Activated naive CD4-positive, alpha-beta T cell treated with anti-CD3 and anti-CD28 coated beads for 36 hours (primary cell): ENCODE data around the gene SH3PXD2B. TPM values are rescaled to one million over a fixed set of nuclear protein-coding genes. Genes with fewer than 3 reads are reported as not detected.
"Not testable (repeated sequence)": the region's sequence is repeated elsewhere in the genome, so short reads cannot be mapped to it uniquely, and the experiment has no call there.

Experiments
- CTCF ChIA-PET: fragments of 350-600 bp; sonication (Branson Sonifier 250); formaldehyde crosslinking; loops from one replicate; lab custom pipeline; 2021; ENCODE audit warnings: antibody characterized with exemption; lab: Charles Lee
- DNase-seq: peaks from one replicate; pipeline ENCODE4 v3.0.0-alpha.2; 2020
- H3K27ac Mint-ChIP-seq: one replicate; pipeline ENCODE4 v1.8.0; 2021; ENCODE audit warnings: mild to moderate bottlenecking, mixed read lengths
- H3K27me3 Mint-ChIP-seq: one replicate; pipeline ENCODE4 v1.8.0; 2021; ENCODE audit warnings: low read depth, mixed read lengths
- H3K36me3 Mint-ChIP-seq: one replicate; pipeline ENCODE4 v1.8.0; 2021; ENCODE audit warnings: low read depth, mixed read lengths
- H3K4me1 Mint-ChIP-seq: one replicate; pipeline ENCODE4 v1.8.0; 2021; ENCODE audit warnings: low read depth, mixed read lengths
- H3K4me3 Mint-ChIP-seq: one replicate; pipeline ENCODE4 v1.8.0; 2021; ENCODE audit warnings: mild to moderate bottlenecking, moderate library complexity, mixed read lengths
- H3K9me3 Mint-ChIP-seq: one replicate; pipeline ENCODE4 v1.8.0; 2021; ENCODE audit warnings: mixed read lengths
- intact Hi-C: fragments of 100-400 bp; cut with micrococcal nuclease; formaldehyde crosslinking; loops from one replicate; pipeline ENCODE4 v1.15.1; 2023
- total RNA-seq, 2 experiments: library from RNA; stranded (reverse); gene quantifications; one replicate each; pipeline ENCODE4 v1.2.3, GENCODE V29; 2021

Gene SH3PXD2B
- total RNA-seq, 2 experiments from 2014 or later = 1.1 to 1.3 TPM

- no peak for DNase-seq
- Mint-ChIP-seq H3K27me3 (no peaks in the 10 kb centered on the region), H3K4me1 (no peaks in the 10 kb centered on the region), H3K4me3 (no peak overlapping the region), H3K9me3 (no peaks in the 10 kb centered on the region), H3K36me3 (no peaks in the 10 kb centered on the region), H3K27ac (no peak overlapping the region)
- CTCF ChIA-PET = interaction anchor here (1.0 to 1.5 kb wide), 3 partner anchors 191 to 219 kb away, joined by 3 to 6 read pairs (median 3); no protein-coding TSS in a partner anchor
- intact Hi-C loops = no loop called here
These were observed 26.9 kb upstream of the SH3PXD2B start for GRCh38 chr5:172481011-172481800.

- CTCF ChIA-PET = interaction anchor here (0.8 to 1.5 kb wide), 7 partner anchors 11 to 241 kb away, joined by 3 to 11 read pairs (median 4); no protein-coding TSS in a partner anchor
- Mint-ChIP-seq H3K27ac (no peak overlapping the region), H3K36me3 (no peaks in the 10 kb centered on the region), H3K4me1 (no peaks in the 10 kb centered on the region), H3K27me3 (no peaks in the 10 kb centered on the region), H3K4me3 (no peak overlapping the region), H3K9me3 (no peaks in the 10 kb centered on the region)
- intact Hi-C loops = loop anchor here (1.0 to 10.0 kb wide), 2 partner anchors 218 to 455 kb away; no protein-coding TSS in a partner anchor
- DNase-seq = no peak
These were observed 25.4 kb upstream of the SH3PXD2B start for GRCh38 chr5:172479784-172480115.

- no peaks in the 10 kb centered on the region for H3K36me3 Mint-ChIP-seq
These were observed 24.9 kb upstream of the SH3PXD2B start for GRCh38 chr5:172479034-172479783.

GRCh38 chr5:172478695-172479033, 24.3 kb upstream of the SH3PXD2B start:
- intact Hi-C loops = loop anchor here (1.0 to 10.0 kb wide), 2 partner anchors 219 to 456 kb away; no protein-coding TSS in a partner anchor
- CTCF ChIA-PET = interaction anchor here (0.8 to 1.1 kb wide), 6 partner anchors 215 to 242 kb away, joined by 3 to 11 read pairs (median 4); no protein-coding TSS in a partner anchor
- H3K27me3 Mint-ChIP-seq, H3K4me1 Mint-ChIP-seq, H3K27ac Mint-ChIP-seq, DNase-seq, H3K4me3 Mint-ChIP-seq, H3K9me3 Mint-ChIP-seq, H3K36me3 Mint-ChIP-seq: not testable (repeated sequence)

More at GRCh38 chr5:172479034-172479783, 24.9 kb upstream of the SH3PXD2B start:
- H3K4me1 Mint-ChIP-seq = no peaks in the 10 kb centered on the region
- H3K4me3 Mint-ChIP-seq = no peak overlapping the region
- H3K9me3 Mint-ChIP-seq = no peaks in the 10 kb centered on the region
- no peak overlapping the region for H3K27ac Mint-ChIP-seq
- CTCF ChIA-PET = interaction anchor here (0.8 to 1.1 kb wide), 7 partner anchors 11 to 242 kb away, joined by 3 to 11 read pairs (median 4); no protein-coding TSS in a partner anchor
- no peaks in the 10 kb centered on the region for H3K27me3 Mint-ChIP-seq
- intact Hi-C loops = loop anchor here (1.0 to 10.0 kb wide), 2 partner anchors 218 to 456 kb away; no protein-coding TSS in a partner anchor
- peak; percentile 83 for DNase-seq

- Mint-ChIP-seq H3K4me3 (no peak overlapping the region), H3K36me3 (no peaks in the 10 kb centered on the region), H3K4me1 (no peaks in the 10 kb centered on the region), H3K27ac (no peak overlapping the region), H3K27me3 (peaks cover 3% of the 10 kb centered on the region), H3K9me3 (no peaks in the 10 kb centered on the region)
- CTCF ChIA-PET = interaction anchor here (0.8 kb wide), 1 partner anchor 219 kb away, joined by 4 read pairs; no protein-coding TSS in a partner anchor
- intact Hi-C loops = loop anchor here (10.0 kb wide), 1 partner anchor 457 kb away; no protein-coding TSS in a partner anchor
- no peak for DNase-seq
These were observed 23.9 kb upstream of the SH3PXD2B start for GRCh38 chr5:172478256-172478655.

GRCh38 chr5:172477466-172477865, 23.1 kb upstream of the SH3PXD2B start:
- Mint-ChIP-seq H3K27me3 (peaks cover 3% of the 10 kb centered on the region), H3K36me3 (no peaks in the 10 kb centered on the region), H3K9me3 (no peaks in the 10 kb centered on the region), H3K4me1 (no peaks in the 10 kb centered on the region), H3K27ac (no peak overlapping the region), H3K4me3 (no peak overlapping the region)
- no peak for DNase-seq
- intact Hi-C loops = loop anchor here (10.0 kb wide), 1 partner anchor 457 kb away; no protein-coding TSS in a partner anchor
- CTCF ChIA-PET = no interaction called here

- CTCF ChIA-PET = interaction anchor here (0.6 to 0.9 kb wide), 3 partner anchors 23 to 1849 kb away, joined by 3 read pairs; no protein-coding TSS in a partner anchor
- H3K4me1 Mint-ChIP-seq = no peaks in the 10 kb centered on the region
- no peak overlapping the region for H3K27ac Mint-ChIP-seq
- no peak for DNase-seq
- H3K27me3 Mint-ChIP-seq = peaks cover 6% of the 10 kb centered on the region
- intact Hi-C loops = loop anchor here (10.0 kb wide), 1 partner anchor 461 kb away; no protein-coding TSS in a partner anchor
- no peak overlapping the region for H3K4me3 Mint-ChIP-seq
- no peaks in the 10 kb centered on the region for H3K36me3 Mint-ChIP-seq
- no peaks in the 10 kb centered on the region for H3K9me3 Mint-ChIP-seq
These were observed 20.0 kb upstream of the SH3PXD2B start for GRCh38 chr5:172474293-172474692.

GRCh38 chr5:172473427-172473826, 19.1 kb upstream of the SH3PXD2B start:
- intact Hi-C loops = loop anchor here (10.0 kb wide), 1 partner anchor 461 kb away; no protein-coding TSS in a partner anchor
- no peak for DNase-seq
- H3K4me3 Mint-ChIP-seq = no peak overlapping the region
- peaks cover 3% of the 10 kb centered on the region for H3K9me3 Mint-ChIP-seq
- H3K36me3 Mint-ChIP-seq = no peaks in the 10 kb centered on the region
- CTCF ChIA-PET = interaction anchor here (0.6 to 0.9 kb wide), 3 partner anchors 13 to 98 kb away, joined by 3 to 5 read pairs (median 3); no protein-coding TSS in a partner anchor
- H3K4me1 Mint-ChIP-seq = no peaks in the 10 kb centered on the region
- H3K27ac Mint-ChIP-seq = no peak overlapping the region
- H3K27me3 Mint-ChIP-seq = peaks cover 6% of the 10 kb centered on the region

GRCh38 chr5:172469697-172470096, 15.4 kb upstream of the SH3PXD2B start:
- intact Hi-C loops = loop anchor here (10.0 kb wide), 1 partner anchor 465 kb away; no protein-coding TSS in a partner anchor
- H3K4me1 Mint-ChIP-seq = no peaks in the 10 kb centered on the region
- peaks cover 6% of the 10 kb centered on the region for H3K9me3 Mint-ChIP-seq
- no peak overlapping the region for H3K27ac Mint-ChIP-seq
- DNase-seq = no peak
- CTCF ChIA-PET = interaction anchor here (0.6 to 1.0 kb wide), 2 partner anchors 228 to 230 kb away, joined by 3 read pairs; no protein-coding TSS in a partner anchor
- no peaks in the 10 kb centered on the region for H3K36me3 Mint-ChIP-seq
- no peak overlapping the region for H3K4me3 Mint-ChIP-seq
- peaks cover 6% of the 10 kb centered on the region for H3K27me3 Mint-ChIP-seq

- no peak for DNase-seq
- Mint-ChIP-seq H3K9me3 (peaks cover 17% of the 10 kb centered on the region), H3K27me3 (peaks cover 2% of the 10 kb centered on the region), H3K4me1 (peaks cover 7% of the 10 kb centered on the region), H3K27ac (no peak overlapping the region), H3K36me3 (no peaks in the 10 kb centered on the region), H3K4me3 (no peak overlapping the region)
- CTCF ChIA-PET = interaction anchor here (1.0 to 1.1 kb wide), 2 partner anchors 231 to 232 kb away, joined by 3 read pairs; no protein-coding TSS in a partner anchor
- intact Hi-C loops = no loop called here
These were observed 11.7 kb upstream of the SH3PXD2B start for GRCh38 chr5:172466062-172466461.

GRCh38 chr5:172463031-172463430, 8.7 kb upstream of the SH3PXD2B start:
- Mint-ChIP-seq H3K4me1 (peaks cover 13% of the 10 kb centered on the region), H3K4me3 (no peak overlapping the region), H3K27ac (no peak overlapping the region), H3K27me3 (no peaks in the 10 kb centered on the region), H3K36me3 (no peaks in the 10 kb centered on the region), H3K9me3 (peaks cover 13% of the 10 kb centered on the region)
- CTCF ChIA-PET = interaction anchor here (1.1 to 5.2 kb wide), 3 partner anchors 12 to 234 kb away, joined by 3 to 47 read pairs (median 39); no protein-coding TSS in a partner anchor
- intact Hi-C loops = no loop called here
- no peak for DNase-seq
